Neural cell (in vitro differentiated cells): ENCODE data around the gene IL23R.

Experiments
- CTCF ChIP-seq: fragments of 450-650 bp; IDR thresholded peaks from 2 replicates; pipeline ENCODE4 v1.5.1; 2014; ENCODE audit warnings: antibody characterized with exemption, mild to moderate bottlenecking, moderate library complexity; ENCODE audit not compliant: poor library complexity, severe bottlenecking
- EP300 ChIP-seq: fragments of 450-650 bp; conservative IDR thresholded peaks from 2 replicates; pipeline ENCODE4 v1.6.1; 2014; ENCODE audit warnings: antibody characterized with exemption, mild to moderate bottlenecking, moderate library complexity; ENCODE audit not compliant: poor library complexity, severe bottlenecking
- EZH2 ChIP-seq: fragments of 200-600, 300-800 bp; shearing (Covaris generic), sonication (generic); IDR thresholded peaks from 2 replicates; pipeline ENCODE4 v1.6.1; 2014; ENCODE audit warnings: antibody characterized with exemption, low read length, borderline replicate concordance, mild to moderate bottlenecking; ENCODE audit not compliant: insufficient read depth, poor library complexity, severe bottlenecking
- MXI1 ChIP-seq: fragments of 450-650 bp; conservative IDR thresholded peaks from 2 replicates; pipeline ENCODE4 v1.6.1; 2014; ENCODE audit warnings: antibody characterized with exemption, mild to moderate bottlenecking; ENCODE audit not compliant: poor library complexity, severe bottlenecking
- POLR2AphosphoS5 ChIP-seq: IDR thresholded peaks from 2 replicates; pipeline ENCODE4 v1.6.1; 2012
- RAD21 ChIP-seq: fragments of 450-650 bp; conservative IDR thresholded peaks from 2 replicates; pipeline ENCODE4 v1.6.1; 2014; ENCODE audit warnings: antibody characterized with exemption, mild to moderate bottlenecking, moderate library complexity
- REST ChIP-seq: IDR thresholded peaks from 2 replicates; pipeline ENCODE4 v1.6.1; 2012; ENCODE audit warnings: borderline replicate concordance
- SMC3 ChIP-seq: fragments of 450-650 bp; conservative IDR thresholded peaks from 2 replicates; pipeline ENCODE4 v1.6.1; 2014; ENCODE audit warnings: antibody characterized with exemption, mild to moderate bottlenecking, moderate library complexity; ENCODE audit not compliant: poor library complexity
- TAF1 ChIP-seq: IDR thresholded peaks from 2 replicates; pipeline ENCODE4 v1.6.1; 2012; ENCODE audit warnings: low read depth

GRCh38 chr1:67158401-67158800, 7.9 kb upstream of the IL23R start:
- no peak for TF ChIP-seq REST
- TF ChIP-seq RAD21 = no peak
- TF ChIP-seq MXI1 = no peak
- no peak for TF ChIP-seq CTCF
- no peak for TF ChIP-seq TAF1
- no peak for TF ChIP-seq EZH2
- TF ChIP-seq POLR2AphosphoS5 = no peak
- TF ChIP-seq EP300 = no peak
- no peak for TF ChIP-seq SMC3
